Raji (cell line): ENCODE data around the gene MPHOSPH9.

Experiments
- POLR2A ChIP-seq: IDR thresholded peaks from 2 replicates; pipeline ENCODE4 v1.6.1; 2011; ENCODE audit warnings: low read depth, low read length, control low read depth; ENCODE audit not compliant: insufficient read depth

The MPHOSPH9 gene

GRCh38 chr12:123107926-123108681 is 124.8 kb downstream of the MPHOSPH9 start:
- no peak for TF ChIP-seq POLR2A

- no peak for TF ChIP-seq POLR2A
Measured at GRCh38 chr12:123106640-123107359, 126.1 kb downstream of the MPHOSPH9 start.

GRCh38 chr12:123105211-123105826 is 127.6 kb downstream of the MPHOSPH9 start:
- TF ChIP-seq POLR2A, result no peak

- no peak for TF ChIP-seq POLR2A
Measured at GRCh38 chr12:123104809-123105208, 128.1 kb downstream of the MPHOSPH9 start.
